Measurements from ENCODE around the gene TRIM7. TPM values are rescaled to one million over a fixed set of nuclear protein-coding genes. Genes with fewer than 3 reads are reported as not detected.

TRIM7 gene
- total RNA-seq, 4 donors from 2014 or later = 3.7 to 12.1 (median 10.6) TPM

- peak overlapping the region in 1 of 4 donors; percentile 83 for H3K4me3 ChIP-seq
- DNase-seq (ENCODE audit: low spot score in 2 of 2) = no peak
- TF ChIP-seq, protein P1, sequence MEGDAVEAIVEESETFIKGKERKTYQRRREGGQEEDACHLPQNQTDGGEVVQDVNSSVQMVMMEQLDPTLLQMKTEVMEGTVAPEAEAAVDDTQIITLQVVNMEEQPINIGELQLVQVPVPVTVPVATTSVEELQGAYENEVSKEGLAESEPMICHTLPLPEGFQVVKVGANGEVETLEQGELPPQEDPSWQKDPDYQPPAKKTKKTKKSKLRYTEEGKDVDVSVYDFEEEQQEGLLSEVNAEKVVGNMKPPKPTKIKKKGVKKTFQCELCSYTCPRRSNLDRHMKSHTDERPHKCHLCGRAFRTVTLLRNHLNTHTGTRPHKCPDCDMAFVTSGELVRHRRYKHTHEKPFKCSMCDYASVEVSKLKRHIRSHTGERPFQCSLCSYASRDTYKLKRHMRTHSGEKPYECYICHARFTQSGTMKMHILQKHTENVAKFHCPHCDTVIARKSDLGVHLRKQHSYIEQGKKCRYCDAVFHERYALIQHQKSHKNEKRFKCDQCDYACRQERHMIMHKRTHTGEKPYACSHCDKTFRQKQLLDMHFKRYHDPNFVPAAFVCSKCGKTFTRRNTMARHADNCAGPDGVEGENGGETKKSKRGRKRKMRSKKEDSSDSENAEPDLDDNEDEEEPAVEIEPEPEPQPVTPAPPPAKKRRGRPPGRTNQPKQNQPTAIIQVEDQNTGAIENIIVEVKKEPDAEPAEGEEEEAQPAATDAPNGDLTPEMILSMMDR (IDR thresholded peaks at IDR 0.05) = no peak
- TF ChIP-seq EP300 (IDR thresholded peaks at IDR 0.05) = peak in 1 of 2 donors; percentile 33
- no peak for TF ChIP-seq POLR2A (IDR thresholded peaks at IDR 0.05)
- peaks cover 0 to 5% (median 0%) of the 10 kb centered on the region in 3 donors for H3K36me3 ChIP-seq
- no peaks in the 10 kb centered on the region for H3K27me3 ChIP-seq
- H3K4me1 ChIP-seq = peaks cover 0 to 37% (median 13%) of the 10 kb centered on the region in 4 donors
- H3K27ac ChIP-seq = peak overlapping the region in 2 of 4 donors; percentile 15 to 92
- H3K9me3 ChIP-seq = no peaks in the 10 kb centered on the region
- WGBS, 2 donors = 69% methylated on average over 11 of the region's 11 CpGs
Measured at GRCh38 chr5:181203093-181203711, 1.8 kb downstream of the TRIM7 start.

DNA sequence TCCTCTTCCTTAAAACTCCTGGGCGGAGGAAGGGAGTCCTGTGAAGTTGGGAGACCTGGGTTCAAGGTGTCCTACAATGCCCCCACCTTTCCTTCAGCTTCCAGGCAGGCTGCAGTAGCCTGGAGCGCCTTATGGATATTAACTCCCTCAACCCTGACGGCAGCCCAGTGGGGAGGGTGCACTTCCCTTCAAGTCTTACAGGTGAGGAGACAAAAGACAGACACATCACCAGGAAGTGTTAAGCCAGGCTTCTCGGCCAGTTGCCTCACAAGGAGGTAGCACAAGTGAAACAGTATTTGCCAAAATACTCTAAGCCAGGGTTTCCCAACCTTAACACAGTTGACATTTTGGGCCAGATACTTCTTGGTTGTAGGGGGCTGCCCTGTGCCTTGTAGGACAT lies 4.2 kb downstream of the TRIM7 start:
- TF ChIP-seq EP300 (IDR thresholded peaks at IDR 0.05) (no peak), POLR2A (IDR thresholded peaks at IDR 0.05) (no peak)
- TF ChIP-seq, protein P1 (IDR thresholded peaks at IDR 0.05) = no peak
- DNase-seq (ENCODE audit: low spot score in 2 of 2) = no peak
- H3K4me1 ChIP-seq = peaks cover 0 to 30% (median 7%) of the 10 kb centered on the region in 4 donors
- no peak overlapping the region for H3K4me3 ChIP-seq
- no peaks in the 10 kb centered on the region for H3K27me3 ChIP-seq
- H3K27ac ChIP-seq = no peak overlapping the region
- H3K9me3 ChIP-seq = no peaks in the 10 kb centered on the region
- WGBS, 2 donors = 60 to 66% methylated on average over 4 of the region's 4 CpGs
- peaks cover 0 to 9% (median 0%) of the 10 kb centered on the region in 3 donors for H3K36me3 ChIP-seq

DNA sequence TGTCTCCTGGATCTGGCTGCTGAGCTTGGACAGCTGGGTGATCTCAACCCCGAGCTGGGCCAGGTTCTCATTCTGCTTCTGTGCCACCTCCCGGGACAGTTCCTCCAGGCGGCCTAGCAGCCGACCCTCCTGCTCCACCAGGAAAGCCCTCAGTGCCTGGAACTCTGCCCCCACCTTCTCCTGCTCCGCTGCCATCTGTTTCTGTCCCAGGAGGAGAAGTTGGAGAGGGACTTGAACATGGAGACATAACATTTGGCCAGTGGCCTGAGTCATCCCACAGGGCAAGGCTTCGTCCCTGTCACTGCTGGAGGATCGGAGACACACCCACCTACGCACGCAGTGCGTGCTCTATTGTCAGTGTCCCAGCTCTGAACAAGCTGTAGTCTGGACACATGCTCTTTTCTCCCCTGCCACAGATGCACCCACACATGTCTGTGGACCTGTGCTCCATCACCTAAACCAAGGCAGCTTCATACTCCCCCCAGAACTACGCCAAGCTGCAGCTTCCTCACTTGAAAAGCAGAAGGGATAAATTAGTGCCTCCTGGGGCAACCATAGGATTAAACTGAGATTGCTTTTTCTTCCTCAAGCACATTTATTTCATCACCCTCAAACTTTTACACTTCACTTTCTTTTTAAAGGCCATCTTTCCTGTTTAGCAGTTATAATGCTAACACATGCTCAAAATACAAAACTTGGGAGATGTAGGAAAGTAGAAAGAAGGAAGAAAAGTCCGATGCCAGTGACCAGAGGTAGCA lies 4.9 kb downstream of the TRIM7 start:
- no peak for DNase-seq (ENCODE audit: low spot score in 2 of 2)
- 69 to 78% methylated on average over 12 of the region's 12 CpGs for WGBS, 2 donors
- H3K4me1 ChIP-seq = peaks cover 0 to 23% (median 3%) of the 10 kb centered on the region in 4 donors

GRCh38 chr5:181198905-181199519 lies 6.0 kb downstream of the TRIM7 start:
- Histone ChIP-seq H3K27ac (no peak overlapping the region), H3K4me3 (no peak overlapping the region), H3K9me3 (no peaks in the 10 kb centered on the region), H3K4me1 (peaks cover 0 to 23% (median 1%) of the 10 kb centered on the region in 4 donors), H3K27me3 (no peaks in the 10 kb centered on the region), H3K36me3 (peaks cover 0 to 15% (median 0%) of the 10 kb centered on the region in 3 donors)
- 52 to 53% methylated on average over 9 of the region's 9 CpGs for WGBS, 2 donors
- DNase-seq (ENCODE audit: low spot score in 2 of 2) = no peak
- TF ChIP-seq POLR2A (IDR thresholded peaks at IDR 0.05) (no peak), EP300 (IDR thresholded peaks at IDR 0.05) (no peak)
- TF ChIP-seq, protein P1 (IDR thresholded peaks at IDR 0.05) = no peak

More for the DNA sequence above, 4.9 kb downstream of the TRIM7 start:
- TF ChIP-seq EP300 (IDR thresholded peaks at IDR 0.05) (no peak), POLR2A (IDR thresholded peaks at IDR 0.05) (no peak)
- TF ChIP-seq, protein P1 (IDR thresholded peaks at IDR 0.05) = no peak
- Histone ChIP-seq H3K27me3 (no peaks in the 10 kb centered on the region), H3K9me3 (no peaks in the 10 kb centered on the region), H3K27ac (no peak overlapping the region), H3K4me3 (no peak overlapping the region), H3K36me3 (peaks cover 0 to 15% (median 0%) of the 10 kb centered on the region in 3 donors)
